Mucosa of stomach (tissue), 1 donor: ENCODE results near the gene CELA1.
"Not testable (repeated sequence)": the region's sequence is repeated elsewhere in the genome, so short reads cannot be mapped to it uniquely, and the experiment has no call there.

ENCODE experiments used
- H3K27me3 ChIP-seq: one replicate; pipeline ENCODE4 v1.7.0; 2013; ENCODE audit warnings: mild to moderate bottlenecking, low read length; ENCODE audit not compliant: control insufficient read depth, insufficient read depth
- H3K36me3 ChIP-seq: one replicate; pipeline ENCODE4 v1.7.0; 2013; ENCODE audit warnings: low read length; ENCODE audit not compliant: control insufficient read depth, insufficient read depth
- H3K4me1 ChIP-seq: one replicate; pipeline ENCODE4 v1.7.0; 2013; ENCODE audit warnings: mild to moderate bottlenecking, low read length; ENCODE audit not compliant: control insufficient read depth, insufficient read depth
- H3K4me3 ChIP-seq: one replicate; pipeline ENCODE4 v1.7.0; 2013; ENCODE audit warnings: low read length
- H3K9ac ChIP-seq: one replicate; pipeline ENCODE4 v1.7.0; 2013; ENCODE audit warnings: mild to moderate bottlenecking, low read length, moderate library complexity
- H3K9me3 ChIP-seq: one replicate; pipeline ENCODE4 v1.7.0; 2013; ENCODE audit warnings: mild to moderate bottlenecking, low read length, moderate library complexity; ENCODE audit not compliant: control insufficient read depth
- donor health status: Pancreatic carcinoma.

Gene CELA1

DNA sequence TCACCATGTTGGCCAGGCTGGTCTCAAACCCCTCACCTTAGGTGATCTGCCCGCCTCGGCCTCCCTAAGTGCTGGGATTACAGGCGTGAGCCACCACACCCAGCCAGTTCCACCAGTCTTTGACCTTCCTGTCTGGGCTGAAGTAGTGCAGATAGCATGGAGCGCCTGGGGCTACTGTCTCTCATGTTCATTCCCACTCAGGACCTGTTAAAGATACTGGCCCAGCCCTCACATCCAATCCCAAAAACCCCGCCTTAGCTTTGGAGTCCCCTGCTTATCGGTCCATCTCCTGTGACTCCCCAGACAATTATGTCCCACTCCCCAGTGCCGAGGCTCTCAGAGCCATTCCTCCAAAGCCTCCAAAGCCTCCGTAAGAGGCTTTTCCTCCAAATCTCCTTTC, 12.0 kb upstream of the CELA1 start:
- Histone ChIP-seq H3K27me3 (no peaks in the 10 kb centered on the region), H3K36me3 (peaks cover 23% of the 10 kb centered on the region), H3K9ac (no peak overlapping the region), H3K9me3 (no peaks in the 10 kb centered on the region), H3K4me1 (peaks cover 5% of the 10 kb centered on the region), H3K4me3 (no peak overlapping the region)

- no peak overlapping the region for H3K4me3 ChIP-seq
Measured at GRCh38 chr12:51357374-51358047, 11.0 kb upstream of the CELA1 start.

GRCh38 chr12:51351913-51352532, 5.5 kb upstream of the CELA1 start:
- Histone ChIP-seq H3K9me3 (no peaks in the 10 kb centered on the region), H3K9ac (no peak overlapping the region), H3K4me3 (no peak overlapping the region), H3K36me3 (peaks cover 7% of the 10 kb centered on the region), H3K27me3 (no peaks in the 10 kb centered on the region), H3K4me1 (no peaks in the 10 kb centered on the region)

More at GRCh38 chr12:51357374-51358047, 11.0 kb upstream of the CELA1 start:
- H3K36me3 ChIP-seq, result peaks cover 23% of the 10 kb centered on the region
- H3K9ac ChIP-seq, result no peak overlapping the region
- H3K27me3 ChIP-seq, result no peaks in the 10 kb centered on the region
- H3K4me1 ChIP-seq, result peaks cover 5% of the 10 kb centered on the region
- no peaks in the 10 kb centered on the region for H3K9me3 ChIP-seq

DNA sequence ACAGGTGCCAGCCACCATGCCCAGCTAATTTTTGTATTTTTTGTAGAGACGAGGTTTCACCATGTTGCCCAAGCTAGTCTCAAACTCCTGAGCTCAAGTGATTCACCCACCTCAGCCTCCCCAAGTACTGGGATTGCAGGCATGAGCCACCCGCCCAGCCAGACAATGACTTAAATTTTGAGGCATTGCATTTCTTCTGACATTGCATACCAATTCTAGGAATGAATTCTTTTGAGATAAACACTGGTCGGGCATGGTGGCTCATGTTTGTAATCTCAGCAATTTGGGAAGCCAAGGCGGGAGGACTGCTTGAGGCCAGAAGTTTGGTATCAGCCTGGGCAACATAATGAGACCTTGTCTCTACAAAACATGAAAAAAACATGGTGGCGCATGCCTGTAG, 2.5 kb upstream of the CELA1 start:
- H3K4me1 ChIP-seq, result no peaks in the 10 kb centered on the region
- no peak overlapping the region for H3K9ac ChIP-seq
- no peaks in the 10 kb centered on the region for H3K27me3 ChIP-seq
- H3K4me3 ChIP-seq, result no peak overlapping the region
- no peaks in the 10 kb centered on the region for H3K36me3 ChIP-seq
- H3K9me3 ChIP-seq, result no peaks in the 10 kb centered on the region

GRCh38 chr12:51348116-51348515, 1.6 kb upstream of the CELA1 start:
- H3K27me3 ChIP-seq, result no peaks in the 10 kb centered on the region
- no peak overlapping the region for H3K9ac ChIP-seq
- no peaks in the 10 kb centered on the region for H3K36me3 ChIP-seq
- H3K9me3 ChIP-seq, result no peaks in the 10 kb centered on the region
- H3K4me1 ChIP-seq, result no peaks in the 10 kb centered on the region
- H3K4me3 ChIP-seq, result no peak overlapping the region

DNA sequence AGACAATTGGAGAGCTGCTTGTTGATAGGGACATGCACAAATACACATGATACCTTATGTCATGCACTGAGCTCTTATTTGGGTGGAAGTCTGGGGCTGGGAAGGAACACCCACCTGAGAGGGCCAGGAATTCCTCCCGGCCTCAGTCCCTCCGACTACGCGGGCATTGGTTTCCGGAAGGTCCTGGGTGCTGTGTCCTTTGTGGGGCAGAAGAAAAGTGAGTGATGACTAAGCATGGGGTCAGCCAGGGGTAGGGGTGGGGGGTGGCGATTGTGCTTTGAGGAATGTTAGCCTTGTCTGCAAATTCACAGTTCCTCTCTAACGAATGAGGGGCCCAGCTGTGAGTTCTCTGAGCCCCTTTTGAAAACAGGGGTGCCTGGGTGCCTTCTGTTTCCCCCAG, 798 bp downstream of the CELA1 start:
- Histone ChIP-seq H3K4me3 (no peak overlapping the region), H3K9me3 (no peaks in the 10 kb centered on the region), H3K27me3 (no peaks in the 10 kb centered on the region), H3K4me1 (no peaks in the 10 kb centered on the region), H3K9ac (no peak overlapping the region), H3K36me3 (no peaks in the 10 kb centered on the region)

DNA sequence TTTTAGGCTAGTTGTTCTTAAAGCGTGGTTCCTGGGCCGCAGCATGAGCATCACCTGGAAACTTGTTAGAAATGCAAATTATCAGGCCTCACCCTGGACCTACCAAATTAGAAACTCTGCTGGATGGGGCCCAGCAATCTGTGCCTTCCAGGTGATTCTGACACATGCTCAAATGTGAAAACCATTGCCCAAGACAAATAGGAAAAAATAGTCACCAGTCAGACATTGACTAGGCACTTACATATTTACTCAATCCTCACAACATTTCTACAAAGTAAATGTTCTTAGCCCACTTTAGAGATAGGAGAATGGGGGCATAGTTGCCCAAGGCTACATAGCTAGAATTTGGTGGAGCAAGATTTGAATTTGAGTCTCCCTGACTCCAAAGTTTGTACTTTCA, 3.3 kb downstream of the CELA1 start:
- no peaks in the 10 kb centered on the region for H3K27me3 ChIP-seq
- H3K9me3 ChIP-seq, result no peaks in the 10 kb centered on the region

GRCh38 chr12:51342416-51342815, 4.1 kb downstream of the CELA1 start:
- H3K4me3 ChIP-seq, result no peak overlapping the region
- H3K4me1 ChIP-seq, result no peaks in the 10 kb centered on the region
- H3K9ac ChIP-seq, result no peak overlapping the region
- H3K9me3 ChIP-seq, result no peaks in the 10 kb centered on the region
- H3K36me3 ChIP-seq, result no peaks in the 10 kb centered on the region
- no peaks in the 10 kb centered on the region for H3K27me3 ChIP-seq

More for the DNA sequence above, 3.3 kb downstream of the CELA1 start:
- no peak overlapping the region for H3K4me3 ChIP-seq
- H3K9ac ChIP-seq, result no peak overlapping the region
- no peaks in the 10 kb centered on the region for H3K36me3 ChIP-seq
- no peaks in the 10 kb centered on the region for H3K4me1 ChIP-seq

- no peaks in the 10 kb centered on the region for H3K4me1 ChIP-seq
- H3K9ac ChIP-seq, result peak overlapping the region; percentile 66
- no peaks in the 10 kb centered on the region for H3K27me3 ChIP-seq
- no peaks in the 10 kb centered on the region for H3K9me3 ChIP-seq
- no peaks in the 10 kb centered on the region for H3K36me3 ChIP-seq
- H3K4me3 ChIP-seq, result no peak overlapping the region
Measured at GRCh38 chr12:51341251-51342007, 5.0 kb downstream of the CELA1 start.

DNA sequence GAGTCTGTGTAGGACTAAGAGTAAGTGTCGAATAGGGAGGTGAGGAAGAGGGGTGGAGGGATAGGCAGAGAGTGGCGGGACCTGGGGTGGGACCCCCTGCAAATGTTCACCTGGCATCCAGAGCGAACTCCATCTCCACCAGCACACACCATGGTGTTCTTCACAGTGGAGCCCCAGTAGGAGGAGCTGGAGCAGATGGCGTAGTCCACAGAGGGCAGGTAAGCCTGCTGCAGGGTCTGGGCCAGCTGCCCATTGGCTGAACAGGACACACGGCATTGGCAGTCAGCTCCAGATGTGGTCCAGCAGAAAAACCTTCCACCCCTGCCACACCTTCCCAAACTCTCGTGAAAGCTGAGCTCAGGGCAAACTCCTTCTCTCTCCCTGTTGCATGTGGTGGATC, 6.7 kb downstream of the CELA1 start:
- Histone ChIP-seq H3K4me1 (no peaks in the 10 kb centered on the region), H3K36me3 (no peaks in the 10 kb centered on the region), H3K9me3 (no peaks in the 10 kb centered on the region), H3K4me3 (no peak overlapping the region), H3K9ac (no peak overlapping the region), H3K27me3 (no peaks in the 10 kb centered on the region)

DNA sequence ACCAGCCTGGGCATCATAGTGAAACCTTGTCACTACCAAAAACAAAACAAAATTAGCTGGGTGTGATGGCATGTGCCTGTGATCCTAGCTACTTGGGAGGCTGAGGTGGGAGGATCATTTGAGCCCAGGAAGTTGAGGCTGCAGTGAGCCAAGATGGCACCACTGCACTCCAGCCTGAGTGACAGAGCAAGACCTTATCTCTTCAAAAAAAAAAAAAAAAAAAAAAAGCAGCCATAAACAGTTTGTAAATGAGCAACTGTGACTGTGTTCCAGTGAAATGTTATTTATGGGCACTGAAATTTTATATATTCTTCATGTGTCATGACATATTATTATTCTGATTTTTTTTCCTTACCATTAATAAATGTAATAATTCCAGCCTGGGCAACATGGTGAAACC, 9.1 kb downstream of the CELA1 start:
- H3K27me3 ChIP-seq, H3K4me3 ChIP-seq, H3K9me3 ChIP-seq, H3K36me3 ChIP-seq, H3K9ac ChIP-seq, H3K4me1 ChIP-seq: not testable (repeated sequence)

DNA sequence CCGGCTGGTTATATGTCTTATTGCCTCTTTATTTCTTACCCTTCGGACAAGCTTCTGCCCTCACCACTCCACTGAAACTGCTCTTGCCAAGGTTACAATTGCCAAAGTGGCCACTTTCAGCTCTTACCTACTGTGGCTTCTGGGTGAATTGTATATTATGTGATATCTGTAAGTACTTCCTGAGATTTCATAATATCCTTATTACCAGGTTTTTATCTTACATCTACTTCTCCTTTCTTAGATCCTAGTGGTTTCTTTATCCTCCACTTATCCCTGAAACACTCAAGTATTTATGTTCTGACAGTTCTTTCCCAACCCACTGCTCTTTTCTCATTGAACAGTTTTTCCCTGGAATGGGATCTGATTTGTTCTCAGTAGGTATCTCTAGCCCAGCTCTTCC, 10.5 kb downstream of the CELA1 start:
- Histone ChIP-seq H3K9ac (no peak overlapping the region), H3K36me3 (no peaks in the 10 kb centered on the region), H3K4me1 (no peaks in the 10 kb centered on the region), H3K9me3 (no peaks in the 10 kb centered on the region), H3K27me3 (no peaks in the 10 kb centered on the region), H3K4me3 (no peak overlapping the region)
